DOHH2 (cell line): Measurements from ENCODE around the gene BCAR3.

Experiments
- H3F3A ChIP-seq: fragments of 200-600 bp; sonication (generic), shearing (Covaris generic); 2 replicates; pipeline ENCODE4 v1.6.0; 2016; ENCODE audit warnings: antibody characterized with exemption, mild to moderate bottlenecking; ENCODE audit not compliant: control insufficient read depth, insufficient read depth
- H3K27ac ChIP-seq: fragments of 200-600 bp; sonication (generic); 2 replicates; pipeline ENCODE4 v1.5.1; 2014; ENCODE audit warnings: low read depth, mild to moderate bottlenecking, low read length, moderate library complexity
- H3K27me3 ChIP-seq: fragments of 200-600 bp; sonication (generic); 2 replicates; pipeline ENCODE4 v1.6.1; 2014; ENCODE audit warnings: mild to moderate bottlenecking, low read length, mixed read lengths; ENCODE audit not compliant: control insufficient read depth
- H3K36me3 ChIP-seq: fragments of 200-600 bp; sonication (generic); 2 replicates; pipeline ENCODE4 v1.6.1; 2014; ENCODE audit warnings: mild to moderate bottlenecking, low read length, moderate library complexity, mixed read lengths; ENCODE audit not compliant: control insufficient read depth
- H3K4me1 ChIP-seq: fragments of 200-600 bp; sonication (generic); 2 replicates; pipeline ENCODE4 v1.6.1; 2014; ENCODE audit warnings: mild to moderate bottlenecking, low read length, mixed read lengths; ENCODE audit not compliant: control insufficient read depth
- H3K4me2 ChIP-seq: fragments of 200-600 bp; sonication (generic); 2 replicates; pipeline ENCODE4 v1.6.0; 2014; ENCODE audit warnings: mild to moderate bottlenecking, low read length, moderate library complexity
- H3K4me3 ChIP-seq: fragments of 200-600 bp; sonication (generic); 2 replicates; pipeline ENCODE4 v1.5.1; 2014; ENCODE audit warnings: mild to moderate bottlenecking, low read length, mixed read lengths
- H3K79me2 ChIP-seq: fragments of 200-600 bp; sonication (generic); 2 replicates; pipeline ENCODE4 v1.6.1; 2014; ENCODE audit warnings: mild to moderate bottlenecking, low read length, mixed read lengths; ENCODE audit not compliant: control insufficient read depth
- H3K9me2 ChIP-seq: fragments of 200-600 bp; sonication (generic); replicated peaks from 2 replicates; pipeline ENCODE4 v1.6.1; 2014; ENCODE audit warnings: mild to moderate bottlenecking, low read length, mixed read lengths; ENCODE audit not compliant: control insufficient read depth
- H3K9me3 ChIP-seq: fragments of 200-600 bp; sonication (generic); 2 replicates; pipeline ENCODE4 v1.6.1; 2014; ENCODE audit warnings: antibody characterized with exemption, low read length, mixed read lengths; ENCODE audit not compliant: control insufficient read depth, insufficient read depth
- H4K20me1 ChIP-seq: fragments of 200-600 bp; sonication (generic); 2 replicates; pipeline ENCODE4 v1.6.0; 2014; ENCODE audit warnings: low read depth, mild to moderate bottlenecking, antibody characterized with exemption, low read length, moderate library complexity; ENCODE audit not compliant: control insufficient read depth, insufficient read depth
- EZH2phosphoT487 ChIP-seq: fragments of 200-600 bp; sonication (generic); IDR thresholded peaks from 2 replicates; pipeline ENCODE4 v1.6.1; 2017; ENCODE audit warnings: borderline replicate concordance, mild to moderate bottlenecking, antibody characterized with exemption, low read length, moderate library complexity, mixed read lengths
- TF ChIP-seq, protein P1 (sequence below): fragments of 200-600 bp; sonication (generic); IDR thresholded peaks from one replicate; pipeline ENCODE4 v1.5.1; 2014; ENCODE audit warnings: antibody characterized with exemption, mild to moderate bottlenecking, low read depth, low read length; ENCODE audit not compliant: poor library complexity, severe bottlenecking

BCAR3 gene

DNA sequence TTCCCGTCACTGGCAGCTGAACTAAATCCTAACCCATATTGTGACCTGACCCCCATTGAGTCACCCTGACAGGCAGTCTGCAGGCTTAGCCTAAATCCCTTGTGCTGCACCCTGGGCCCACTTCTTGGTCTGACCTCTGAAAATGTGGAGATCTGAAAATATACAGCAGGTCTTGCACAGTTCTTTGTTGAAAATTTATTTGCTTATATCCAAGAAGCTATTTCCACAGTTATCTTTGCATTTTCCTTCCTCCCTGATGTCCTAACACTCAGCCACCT lies 87.1 kb downstream of the BCAR3 start:
- Histone ChIP-seq H3K79me2 (peaks cover 91% of the 10 kb centered on the region), H3K4me3 (no peak overlapping the region), H3K36me3 (peaks cover 39% of the 10 kb centered on the region), H3K27me3 (no peaks in the 10 kb centered on the region), H3K4me2 (no peak overlapping the region), H3F3A (peaks cover 23% of the 10 kb centered on the region), H3K9me2 (no peaks in the 10 kb centered on the region), H3K4me1 (peaks cover 35% of the 10 kb centered on the region), H4K20me1 (peaks cover 9% of the 10 kb centered on the region; the same call in 1 of the 2 replicates), H3K9me3 (no peaks in the 10 kb centered on the region), H3K27ac (no peak overlapping the region)
- TF ChIP-seq EZH2phosphoT487 = no peak

DNA sequence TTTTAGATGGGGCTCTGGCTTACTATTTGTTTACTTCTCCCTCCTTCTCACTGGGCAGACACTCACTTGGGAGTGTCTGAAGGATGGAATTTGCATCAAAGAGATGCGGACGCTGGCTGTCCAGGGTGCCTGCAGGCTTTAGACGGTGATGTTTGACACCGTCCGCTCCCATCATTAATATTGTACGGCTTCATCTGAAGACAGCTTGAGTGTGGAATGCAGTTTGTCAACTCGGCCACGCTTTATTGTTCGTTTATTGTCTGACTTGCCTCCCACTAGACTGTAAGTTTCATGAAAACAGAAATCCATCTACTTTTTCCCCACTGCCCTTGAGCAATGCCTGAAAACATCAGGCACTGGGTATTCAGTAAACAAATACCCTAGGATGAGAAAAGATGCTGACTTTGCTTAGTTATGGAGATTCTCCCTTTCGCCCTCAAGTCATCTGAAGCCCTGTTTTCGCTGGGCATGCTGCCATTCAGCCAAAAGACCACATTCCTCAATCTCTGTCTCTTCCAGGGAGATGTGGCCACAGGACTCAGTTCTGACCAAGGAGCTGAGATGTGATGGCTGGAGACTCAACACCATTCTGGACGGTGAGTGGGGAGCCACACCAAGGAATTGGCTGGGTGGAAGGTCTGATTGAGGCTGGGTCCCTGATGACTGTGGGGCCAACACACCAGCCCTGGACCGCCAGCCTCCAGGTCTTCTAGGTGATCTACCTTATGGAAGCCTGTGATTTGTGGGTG lies 87.6 kb downstream of the BCAR3 start:
- Histone ChIP-seq H3K36me3 (peaks cover 44% of the 10 kb centered on the region), H3F3A (peaks cover 23% of the 10 kb centered on the region), H3K27ac (no peak overlapping the region), H3K27me3 (no peaks in the 10 kb centered on the region), H3K4me3 (no peak overlapping the region), H3K9me2 (no peaks in the 10 kb centered on the region), H3K79me2 (peaks cover 90% of the 10 kb centered on the region), H4K20me1 (peaks cover 9% of the 10 kb centered on the region; the same call in 1 of the 2 replicates), H3K9me3 (no peaks in the 10 kb centered on the region), H3K4me1 (peaks cover 35% of the 10 kb centered on the region), H3K4me2 (no peak overlapping the region)
- no peak for TF ChIP-seq EZH2phosphoT487
- TF ChIP-seq, protein P1, sequence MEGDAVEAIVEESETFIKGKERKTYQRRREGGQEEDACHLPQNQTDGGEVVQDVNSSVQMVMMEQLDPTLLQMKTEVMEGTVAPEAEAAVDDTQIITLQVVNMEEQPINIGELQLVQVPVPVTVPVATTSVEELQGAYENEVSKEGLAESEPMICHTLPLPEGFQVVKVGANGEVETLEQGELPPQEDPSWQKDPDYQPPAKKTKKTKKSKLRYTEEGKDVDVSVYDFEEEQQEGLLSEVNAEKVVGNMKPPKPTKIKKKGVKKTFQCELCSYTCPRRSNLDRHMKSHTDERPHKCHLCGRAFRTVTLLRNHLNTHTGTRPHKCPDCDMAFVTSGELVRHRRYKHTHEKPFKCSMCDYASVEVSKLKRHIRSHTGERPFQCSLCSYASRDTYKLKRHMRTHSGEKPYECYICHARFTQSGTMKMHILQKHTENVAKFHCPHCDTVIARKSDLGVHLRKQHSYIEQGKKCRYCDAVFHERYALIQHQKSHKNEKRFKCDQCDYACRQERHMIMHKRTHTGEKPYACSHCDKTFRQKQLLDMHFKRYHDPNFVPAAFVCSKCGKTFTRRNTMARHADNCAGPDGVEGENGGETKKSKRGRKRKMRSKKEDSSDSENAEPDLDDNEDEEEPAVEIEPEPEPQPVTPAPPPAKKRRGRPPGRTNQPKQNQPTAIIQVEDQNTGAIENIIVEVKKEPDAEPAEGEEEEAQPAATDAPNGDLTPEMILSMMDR = no peak

DNA sequence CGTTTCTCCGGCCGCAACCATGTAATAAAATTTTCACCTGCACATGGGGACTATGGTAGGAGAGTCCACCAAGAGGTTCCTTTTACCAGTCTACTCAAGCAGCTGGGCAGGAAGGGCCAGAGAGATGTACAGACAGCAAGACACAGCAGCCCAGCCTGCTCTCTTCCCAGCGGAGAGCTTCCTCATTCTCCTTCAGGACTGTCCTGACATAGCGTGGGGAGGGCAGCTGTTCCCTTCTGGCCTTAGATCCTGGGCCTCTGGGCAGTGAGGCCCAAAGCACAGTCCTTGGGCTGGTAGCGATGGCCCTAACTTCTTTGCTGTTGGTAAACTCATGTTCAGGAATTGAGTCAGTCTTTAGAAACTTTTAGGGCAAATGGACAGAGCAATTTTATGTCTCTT lies 89.1 kb downstream of the BCAR3 start:
- Histone ChIP-seq H3K9me3 (no peaks in the 10 kb centered on the region), H3K4me1 (peaks cover 35% of the 10 kb centered on the region), H3K27ac (peak overlapping the region; percentile 60), H3K4me3 (peak overlapping the region; percentile 45), H3K79me2 (peaks cover 75% of the 10 kb centered on the region), H3K27me3 (no peaks in the 10 kb centered on the region), H3K9me2 (no peaks in the 10 kb centered on the region), H3K4me2 (peak overlapping the region; percentile 58), H3K36me3 (peaks cover 56% of the 10 kb centered on the region), H3F3A (peaks cover 23% of the 10 kb centered on the region), H4K20me1 (peaks cover 9% of the 10 kb centered on the region; the same call in 1 of the 2 replicates)
- TF ChIP-seq EZH2phosphoT487 = no peak
- TF ChIP-seq, protein P1 = no peak
